Peyer's patch (tissue), 4 donors: ENCODE results near the gene CWC27. TPM values are rescaled to one million over a fixed set of nuclear protein-coding genes. Genes with fewer than 3 reads are reported as not detected.

Source experiments
- DNase-seq, 3 donors: peaks; one replicate each; pipeline ENCODE4 v3.0.0-alpha.2; 2017 to 2019
- H3K27ac ChIP-seq, 4 donors: fragments of 200-600 bp; sonication (generic); one replicate each; pipeline ENCODE4 v1.5.1; 2016 to 2019
- H3K27me3 ChIP-seq, 2 donors: fragments of 200-600 bp; sonication (generic); one replicate each; pipeline ENCODE4 v1.5.1; 2019
- H3K36me3 ChIP-seq, 3 donors: fragments of 200-600 bp; sonication (generic); one replicate each; pipeline ENCODE4 v1.5.1; 2016 to 2019
- H3K4me1 ChIP-seq, 4 donors: fragments of 200-600 bp; sonication (generic); one replicate each; pipeline ENCODE4 v1.5.1; 2016 to 2019
- H3K4me3 ChIP-seq, 4 donors: fragments of 200-600 bp; sonication (generic); 1 replicate in 3 of 4; 2 replicates in 1 of 4; pipeline ENCODE4 v1.5.1; 2016 to 2019; ENCODE audit warnings: mild to moderate bottlenecking in 1 of 4
- H3K9me3 ChIP-seq, 4 donors: fragments of 200-600 bp; sonication (generic); one replicate each; pipeline ENCODE4 v1.5.1; 2016 to 2019; ENCODE audit warnings: mild to moderate bottlenecking in 1 of 4
- POLR2A ChIP-seq, 2 donors: fragments of 450-650 bp; IDR thresholded peaks; one replicate each; pipeline ENCODE4 v1.5.1; 2017; ENCODE audit warnings: antibody characterized with exemption in 2 of 2, mild to moderate bottlenecking in 2 of 2, moderate library complexity in 2 of 2
- total RNA-seq, 4 donors: library from RNA; depleted of rRNA; stranded (reverse); fragments of >200 nt; gene quantifications; one replicate each; pipeline ENCODE4 v1.1.0, GENCODE V29; 2016
- TF ChIP-seq, protein P1 (sequence below), 6 experiments: fragments of 450-650 bp in 4 of 6; fragments of 200-600 bp in 2 of 6; sonication (generic) in 1 of 6; IDR thresholded peaks; one replicate each; pipeline ENCODE4 v1.5.1; 2017 to 2019; ENCODE audit warnings: antibody characterized with exemption in 6 of 6, mild to moderate bottlenecking in 3 of 6, moderate library complexity in 1 of 6

The CWC27 gene
- total RNA-seq, 4 donors from 2014 or later: 10.9 to 24.8 (median 13.6) TPM

DNA sequence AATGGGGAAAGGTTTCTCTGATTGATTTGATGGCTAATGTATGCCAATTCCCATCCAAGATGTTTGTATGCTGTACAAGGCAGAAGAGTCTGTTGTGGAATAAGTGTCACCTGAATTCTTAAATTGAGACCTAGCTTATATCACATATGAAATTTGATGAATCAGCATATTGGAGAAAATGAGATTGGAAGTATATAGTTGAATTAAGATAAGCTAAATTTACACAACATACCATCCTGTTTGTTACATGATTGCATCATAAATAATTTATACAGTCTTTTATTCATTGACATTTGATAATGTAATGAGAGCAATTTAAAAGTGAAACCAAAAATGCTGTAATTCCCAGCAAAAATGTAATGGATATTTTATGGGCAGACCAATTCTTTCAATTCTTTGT is 1.1 kb downstream of the CWC27 start:
- no peaks in the 10 kb centered on the region for H3K27me3 ChIP-seq
- no peaks in the 10 kb centered on the region for H3K36me3 ChIP-seq
- H3K4me1 ChIP-seq: peaks cover 0 to 41% (median 5%) of the 10 kb centered on the region in 4 donors
- H3K9me3 ChIP-seq: no peaks in the 10 kb centered on the region
- DNase-seq: no peak
- peak overlapping the region; percentile 65 to 86 (median 76) for H3K4me3 ChIP-seq
- H3K27ac ChIP-seq: no peak overlapping the region
- no peak for TF ChIP-seq POLR2A (IDR thresholded peaks at IDR 0.05)
- TF ChIP-seq, protein P1, sequence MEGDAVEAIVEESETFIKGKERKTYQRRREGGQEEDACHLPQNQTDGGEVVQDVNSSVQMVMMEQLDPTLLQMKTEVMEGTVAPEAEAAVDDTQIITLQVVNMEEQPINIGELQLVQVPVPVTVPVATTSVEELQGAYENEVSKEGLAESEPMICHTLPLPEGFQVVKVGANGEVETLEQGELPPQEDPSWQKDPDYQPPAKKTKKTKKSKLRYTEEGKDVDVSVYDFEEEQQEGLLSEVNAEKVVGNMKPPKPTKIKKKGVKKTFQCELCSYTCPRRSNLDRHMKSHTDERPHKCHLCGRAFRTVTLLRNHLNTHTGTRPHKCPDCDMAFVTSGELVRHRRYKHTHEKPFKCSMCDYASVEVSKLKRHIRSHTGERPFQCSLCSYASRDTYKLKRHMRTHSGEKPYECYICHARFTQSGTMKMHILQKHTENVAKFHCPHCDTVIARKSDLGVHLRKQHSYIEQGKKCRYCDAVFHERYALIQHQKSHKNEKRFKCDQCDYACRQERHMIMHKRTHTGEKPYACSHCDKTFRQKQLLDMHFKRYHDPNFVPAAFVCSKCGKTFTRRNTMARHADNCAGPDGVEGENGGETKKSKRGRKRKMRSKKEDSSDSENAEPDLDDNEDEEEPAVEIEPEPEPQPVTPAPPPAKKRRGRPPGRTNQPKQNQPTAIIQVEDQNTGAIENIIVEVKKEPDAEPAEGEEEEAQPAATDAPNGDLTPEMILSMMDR (IDR thresholded peaks at IDR 0.05): no peak

DNA sequence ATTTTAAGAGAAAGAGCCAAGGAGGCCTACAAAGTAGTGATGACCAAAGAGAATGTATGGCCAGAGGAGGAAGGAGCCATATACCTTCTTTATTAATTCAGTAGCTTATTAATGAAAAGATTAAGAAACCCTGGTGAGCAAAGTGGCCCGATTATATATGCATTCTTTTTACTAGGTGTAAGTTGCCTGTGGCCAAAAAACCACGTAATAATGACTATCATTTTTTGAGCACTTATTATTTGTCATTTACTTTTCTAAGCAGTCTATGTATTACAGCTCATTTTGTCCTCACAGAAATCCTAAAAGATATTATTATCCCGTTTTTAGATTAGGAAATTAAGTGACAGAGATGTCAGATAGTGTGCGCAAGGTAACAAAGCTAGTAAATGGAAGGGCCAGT is 3.0 kb downstream of the CWC27 start:
- peaks cover 0 to 14% (median 0%) of the 10 kb centered on the region in 3 donors for H3K36me3 ChIP-seq
- H3K27me3 ChIP-seq: no peaks in the 10 kb centered on the region
- peaks cover 0 to 24% (median 5%) of the 10 kb centered on the region in 4 donors for H3K4me1 ChIP-seq
- H3K4me3 ChIP-seq: no peak overlapping the region
- no peak for TF ChIP-seq POLR2A (IDR thresholded peaks at IDR 0.05)
- TF ChIP-seq, protein P1 (IDR thresholded peaks at IDR 0.05): no peak
- H3K9me3 ChIP-seq: no peaks in the 10 kb centered on the region
- H3K27ac ChIP-seq: no peak overlapping the region
- DNase-seq: no peak

GRCh38 chr5:64773533-64773932 is 4.8 kb downstream of the CWC27 start:
- no peak for DNase-seq
- H3K27me3 ChIP-seq: no peaks in the 10 kb centered on the region
- no peak overlapping the region for H3K27ac ChIP-seq
- H3K36me3 ChIP-seq: peaks cover 0 to 14% (median 0%) of the 10 kb centered on the region in 3 donors
- peaks cover 0 to 16% (median 3%) of the 10 kb centered on the region in 4 donors for H3K4me1 ChIP-seq
- no peak overlapping the region for H3K4me3 ChIP-seq
- TF ChIP-seq, protein P1 (IDR thresholded peaks at IDR 0.05): no peak
- TF ChIP-seq POLR2A (IDR thresholded peaks at IDR 0.05): no peak
- H3K9me3 ChIP-seq: no peaks in the 10 kb centered on the region

DNA sequence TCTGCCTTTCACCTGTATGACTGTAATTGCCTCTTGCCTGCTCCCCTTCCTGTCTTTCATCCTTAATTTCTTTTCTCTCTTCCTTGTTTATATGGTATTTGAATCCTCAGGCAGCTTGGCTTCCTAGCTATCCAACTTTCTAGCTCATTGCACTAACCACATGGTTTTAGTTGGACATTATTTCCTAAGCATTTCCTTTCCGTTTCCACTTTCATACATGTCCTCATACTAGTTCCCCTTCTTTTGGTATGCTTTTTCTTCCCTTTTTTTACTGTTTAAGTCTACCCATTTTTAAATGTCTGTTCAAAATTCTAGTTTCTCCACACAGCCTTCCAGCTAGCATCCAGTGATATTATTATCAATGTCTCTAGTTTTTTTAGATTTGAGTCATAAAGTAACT is 6.6 kb downstream of the CWC27 start:
- Histone ChIP-seq H3K36me3 (peaks cover 0 to 14% (median 0%) of the 10 kb centered on the region in 3 donors), H3K27ac (no peak overlapping the region), H3K4me1 (peaks cover 0 to 6% (median 0%) of the 10 kb centered on the region in 4 donors), H3K27me3 (no peaks in the 10 kb centered on the region), H3K4me3 (no peak overlapping the region), H3K9me3 (no peaks in the 10 kb centered on the region)
- DNase-seq: no peak
- TF ChIP-seq, protein P1 (IDR thresholded peaks at IDR 0.05): no peak
- no peak for TF ChIP-seq POLR2A (IDR thresholded peaks at IDR 0.05)

DNA sequence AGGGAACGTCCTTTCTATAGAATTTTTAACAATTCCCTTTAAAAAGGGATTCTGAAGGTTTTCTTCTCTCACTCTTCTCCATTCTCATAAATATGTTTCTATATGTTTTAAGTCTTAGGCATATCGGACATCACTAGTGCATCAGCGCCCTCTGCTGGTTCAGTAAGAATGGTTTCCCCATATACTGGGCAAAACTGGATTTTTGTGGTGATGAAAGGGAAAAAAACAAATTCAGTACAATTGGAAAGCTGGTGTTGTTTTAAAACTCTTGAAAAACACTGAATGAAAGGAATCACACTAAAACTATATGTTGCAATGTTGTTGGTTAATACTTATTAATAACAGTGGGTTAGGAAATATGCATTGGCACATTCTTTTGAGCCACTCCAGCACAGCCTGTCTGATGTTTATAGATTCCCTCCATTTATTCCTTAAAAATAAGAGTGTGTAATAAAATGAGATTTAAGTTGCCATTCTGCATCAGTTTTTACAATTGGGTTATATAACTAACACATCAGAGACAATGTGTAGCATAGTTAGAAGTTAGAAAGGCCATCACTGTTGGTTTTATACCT is 15.8 kb downstream of the CWC27 start:
- Histone ChIP-seq H3K4me1 (no peaks in the 10 kb centered on the region), H3K36me3 (peaks cover 0 to 6% (median 0%) of the 10 kb centered on the region in 3 donors), H3K9me3 (no peaks in the 10 kb centered on the region), H3K4me3 (no peak overlapping the region), H3K27me3 (no peaks in the 10 kb centered on the region), H3K27ac (no peak overlapping the region)
- TF ChIP-seq, protein P1 (IDR thresholded peaks at IDR 0.05): peak; percentile 39 to 90 (median 86)
- TF ChIP-seq POLR2A (IDR thresholded peaks at IDR 0.05): no peak
- DNase-seq: peak; percentile 56 to 89 (median 71)
